OCI-LY7 (cell line): Measurements from ENCODE around the gene ARHGEF25.

Experiments used
- EZH2phosphoT487 ChIP-seq: fragments of 200-600 bp; sonication (generic); IDR thresholded peaks from 2 replicates; pipeline ENCODE4 v1.6.1; 2018; ENCODE audit warnings: low read depth, borderline replicate concordance, mild to moderate bottlenecking, mixed run types, antibody characterized with exemption, low read length, moderate library complexity, mixed read lengths
- TF ChIP-seq, protein P1 (sequence below): fragments of 200-600 bp; sonication (generic); conservative IDR thresholded peaks from 2 replicates; pipeline ENCODE4 v1.5.1; 2014; ENCODE audit warnings: mild to moderate bottlenecking, antibody characterized with exemption, low read length, moderate library complexity, mixed read lengths

DNA sequence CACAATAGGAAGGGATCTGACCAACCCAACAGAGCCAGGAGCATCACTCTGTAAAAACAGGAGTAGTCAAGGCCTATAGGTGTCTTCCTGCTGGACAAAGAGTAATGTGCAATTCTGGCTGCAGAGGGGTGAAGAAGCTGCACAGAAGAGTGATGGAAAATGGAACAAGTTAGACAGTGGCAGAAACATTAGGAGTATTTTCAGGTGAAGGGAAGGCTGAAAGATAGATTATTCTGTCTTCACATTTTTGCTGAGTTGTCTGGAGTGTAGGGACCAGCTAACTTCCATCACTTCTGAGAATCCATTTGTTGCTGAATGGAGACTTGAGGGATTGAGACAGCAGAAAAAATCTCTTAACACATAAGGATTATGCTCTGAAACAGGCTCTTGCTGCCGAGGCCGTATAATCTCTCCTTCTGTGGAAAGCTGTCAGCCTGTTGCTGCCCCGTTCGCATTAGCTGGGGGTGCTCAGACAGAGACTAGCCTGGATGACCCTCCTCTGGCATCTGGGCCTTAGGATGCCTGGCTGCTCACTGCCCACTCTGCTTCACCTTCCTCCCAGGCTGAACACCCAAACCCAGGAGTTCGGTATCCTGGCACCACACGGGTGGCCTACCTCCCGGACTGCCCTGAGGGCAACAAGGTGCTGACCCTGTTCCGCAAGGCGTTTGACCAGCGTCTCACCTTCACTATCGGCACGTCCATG, 3.1 kb upstream of the ARHGEF25 start:
- TF ChIP-seq, protein P1, sequence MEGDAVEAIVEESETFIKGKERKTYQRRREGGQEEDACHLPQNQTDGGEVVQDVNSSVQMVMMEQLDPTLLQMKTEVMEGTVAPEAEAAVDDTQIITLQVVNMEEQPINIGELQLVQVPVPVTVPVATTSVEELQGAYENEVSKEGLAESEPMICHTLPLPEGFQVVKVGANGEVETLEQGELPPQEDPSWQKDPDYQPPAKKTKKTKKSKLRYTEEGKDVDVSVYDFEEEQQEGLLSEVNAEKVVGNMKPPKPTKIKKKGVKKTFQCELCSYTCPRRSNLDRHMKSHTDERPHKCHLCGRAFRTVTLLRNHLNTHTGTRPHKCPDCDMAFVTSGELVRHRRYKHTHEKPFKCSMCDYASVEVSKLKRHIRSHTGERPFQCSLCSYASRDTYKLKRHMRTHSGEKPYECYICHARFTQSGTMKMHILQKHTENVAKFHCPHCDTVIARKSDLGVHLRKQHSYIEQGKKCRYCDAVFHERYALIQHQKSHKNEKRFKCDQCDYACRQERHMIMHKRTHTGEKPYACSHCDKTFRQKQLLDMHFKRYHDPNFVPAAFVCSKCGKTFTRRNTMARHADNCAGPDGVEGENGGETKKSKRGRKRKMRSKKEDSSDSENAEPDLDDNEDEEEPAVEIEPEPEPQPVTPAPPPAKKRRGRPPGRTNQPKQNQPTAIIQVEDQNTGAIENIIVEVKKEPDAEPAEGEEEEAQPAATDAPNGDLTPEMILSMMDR: no peak
- no peak for TF ChIP-seq EZH2phosphoT487
